Adrenal gland (tissue), 5 donors: Measurements from ENCODE around the gene OAS3.

Experiments
- CTCF ChIP-seq, 6 experiments: fragments of 450-650 bp in 4 of 6; fragments of 200-600 bp in 2 of 6; sonication (generic) in 1 of 6; IDR thresholded peaks; 1 replicate in 5 of 6; 2 replicates in 1 of 6; pipeline versions ENCODE4 v1.5.1 to v1.8.0; 2016 to 2021; ENCODE audit warnings: antibody characterized with exemption in 6 of 6, mild to moderate bottlenecking in 2 of 6, moderate library complexity in 1 of 6
- POLR2A ChIP-seq, 2 donors: fragments of 450-650 bp; IDR thresholded peaks; one replicate each; pipeline ENCODE4 v1.6.1; 2017; ENCODE audit warnings: antibody characterized with exemption in 2 of 2, mild to moderate bottlenecking in 2 of 2, moderate library complexity in 1 of 2
- donor health status: DM: no; HTN: no; CAD: no.

- no peak for TF ChIP-seq CTCF (IDR thresholded peaks at IDR 0.05)
- TF ChIP-seq POLR2A (IDR thresholded peaks at IDR 0.05) = no peak
These were observed 25.9 kb downstream of the OAS3 start for GRCh38 chr12:112964067-112964670.
